Measurements from ENCODE around the gene GTF3C1. TPM values are rescaled to one million over a fixed set of nuclear protein-coding genes. Genes with fewer than 3 reads are reported as not detected.
"Not testable (repeated sequence)": the region's sequence is repeated elsewhere in the genome, so short reads cannot be mapped to it uniquely, and the experiment has no call there.

The GTF3C1 gene
- total and polyA plus RNA-seq, 2 of the 8 experiments (the other 6 are each of a cell fraction or from before 2014, with no cell fraction given), result 89.3 to 126 TPM

DNA sequence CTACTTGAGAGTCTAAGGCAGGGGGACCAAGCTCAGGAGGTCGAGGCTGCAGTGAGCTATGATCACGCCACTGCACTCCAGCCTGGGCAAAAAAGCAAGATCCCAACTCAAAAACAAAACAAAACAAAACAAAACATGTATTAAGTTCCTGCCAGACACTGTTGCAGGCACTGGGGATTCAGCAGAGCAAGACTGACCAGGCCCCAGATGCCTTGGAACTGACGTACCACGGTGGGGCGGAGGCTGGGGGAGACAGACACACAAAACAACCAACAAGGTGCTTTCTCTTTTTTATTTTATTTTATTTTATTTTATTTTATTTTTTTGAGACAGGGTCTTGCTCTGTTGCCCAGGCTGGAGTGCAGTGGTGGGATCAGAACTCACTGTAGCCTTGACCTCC is 114.6 kb downstream of the GTF3C1 start:
- H2AFZ ChIP-seq (ENCODE audit: low read length); H4K91ac ChIP-seq (replicated peaks; ENCODE audit: insufficient read length, low read length); H3K27me3 ChIP-seq (replicated peaks in 1 of 4; ENCODE audit: control insufficient read depth in 3 of 4, extremely low read depth in 1 of 4, insufficient read depth in 3 of 4, low read length in 3 of 4); H4K5ac ChIP-seq (ENCODE audit: insufficient read length, low read depth, low read length); POLR2A ChIA-PET (ENCODE audit: partially characterized antibody); H3K79me2 ChIP-seq (ENCODE audit: control insufficient read depth in 1 of 2, insufficient read depth in 2 of 2, low read length in 2 of 2); H3K4ac ChIP-seq (replicated peaks; ENCODE audit: insufficient read length, low read depth, low read length); H2BK12ac ChIP-seq (ENCODE audit: low read depth, low read length); H3K4me2 ChIP-seq (ENCODE audit: insufficient read depth in 1 of 2, low read depth in 2 of 2, low read length in 2 of 2); H2BK120ac ChIP-seq (replicated peaks; ENCODE audit: low read depth, low read length); H3K14ac ChIP-seq (ENCODE audit: insufficient read length); H3K27ac ChIP-seq (ENCODE audit: low read depth, low read length); DNase-seq (ENCODE audit: low read depth in 1 of 2, low spot score in 2 of 2); H3K36me3 ChIP-seq (ENCODE audit: control insufficient read depth in 2 of 4, insufficient read depth in 4 of 4, low read length in 3 of 4); H3K56ac ChIP-seq (replicated peaks; ENCODE audit: insufficient read length, low read depth, low read length); H2BK5ac ChIP-seq (ENCODE audit: low read depth, low read length); H2BK15ac ChIP-seq (ENCODE audit: low read length); FAIRE-seq; H3K9ac ChIP-seq (replicated peaks in 1 of 4; ENCODE audit: extremely low read depth in 1 of 4, low read depth in 3 of 4, low read length in 3 of 4); H4K20me1 ChIP-seq (replicated peaks in 1 of 2; ENCODE audit: control insufficient read depth in 1 of 2, insufficient read depth in 2 of 2, low read length in 2 of 2); H3K18ac ChIP-seq (ENCODE audit: extremely low read depth, low read length); H2BK20ac ChIP-seq (ENCODE audit: low read length); H2AK5ac ChIP-seq (ENCODE audit: low read depth, low read length); H3K4me1 ChIP-seq (replicated peaks in 1 of 4; ENCODE audit: control insufficient read depth in 3 of 4, insufficient read depth in 4 of 4, low read length in 3 of 4); H3K4me3 ChIP-seq (ENCODE audit: extremely low read depth in 1 of 4, insufficient read depth in 2 of 4, low read depth in 3 of 4, low read length in 4 of 4); H4K8ac ChIP-seq (ENCODE audit: extremely low read depth, insufficient read depth, low read length); H3K79me1 ChIP-seq (ENCODE audit: low read depth, low read length); H3K23me2 ChIP-seq (ENCODE audit: low read depth, low read length); H3K9me3 ChIP-seq (ENCODE audit: insufficient read depth in 2 of 2, low read depth in 1 of 2, low read length in 1 of 2); H3K23ac ChIP-seq (ENCODE audit: insufficient read length): not testable (repeated sequence)
- CTCF ChIA-PET (ENCODE audit: partially characterized antibody), result interaction anchor here (0.9 kb wide), 1 partner anchor 48 kb away, joined by 3 read pairs; no protein-coding TSS in a partner anchor
- WGBS, 2 experiments (ENCODE audit: extremely low coverage in 1 of 2, insufficient coverage in 1 of 2, insufficient read length in 1 of 2, insufficient replicate concordance in 2 of 2, low coverage in 1 of 2, low lambda C conversion rate in 2 of 2, missing lambda C conversion rate in 1 of 2), result 94% methylated on average over 5 of the region's 5 CpGs; no CpG with 5 or more reads in 1 of the 2 experiments
